HCT116 (cell line): ENCODE measurements around the gene NF2. TPM values are rescaled to one million over a fixed set of nuclear protein-coding genes. Genes with fewer than 3 reads are reported as not detected.

ENCODE experiments used
- ATAC-seq: fragments of 200-7000 bp; cut with Tn5 transposase; 2 replicates; pipeline ENCODE4 v1.9.1; 2020; ENCODE audit warnings: mild to moderate bottlenecking, moderate library complexity
- BruUV-seq: library from RNA; stranded (reverse); fragments of 400-500 nt; replicated peaks from 2 replicates; lab custom pipeline; 2021; lab: Mats Ljungman, UMichigan
- CTCF ChIA-PET: fragments of 300-600 bp; sonication (Branson Sonifier 250); formaldehyde crosslinking; loops from one replicate; lab custom pipeline; 2021; ENCODE audit warnings: antibody characterized with exemption; lab: Charles Lee
- POLR2A ChIA-PET: fragments of 300-600, 350-600 bp; sonication (Branson Sonifier 250); formaldehyde crosslinking; loops from one replicate; lab custom pipeline; 2021; ENCODE audit warnings: antibody characterized with exemption; lab: Charles Lee
- RAD21 ChIA-PET, 2 experiments: fragments of 300-600 bp; sonication (Branson Sonifier 250); formaldehyde crosslinking; loops; one replicate each; lab custom pipeline; 2023; ENCODE audit warnings: low total read pairs in 2 of 2; ENCODE audit not compliant: uncharacterized antibody in 2 of 2, unreplicated experiment in 2 of 2, low non-redundant PET in 1 of 2; lab: Charles Lee
- DNase-seq: peaks from one replicate; pipeline ENCODE4 v3.0.0-alpha.2; 2010; ENCODE audit warnings: low read depth, low spot score
- H2AFZ ChIP-seq: fragments of 200-600 bp; shearing (Covaris generic), sonication (generic); 2 replicates; pipeline ENCODE4 v1.6.1; 2017; ENCODE audit warnings: low read depth, mixed run types, mixed read lengths, antibody characterized with exemption, low read length; ENCODE audit not compliant: poor library complexity, severe bottlenecking
- H3K27ac ChIP-seq: 2 replicates; pipeline ENCODE4 v1.5.1; 2012; ENCODE audit warnings: low read depth, low read length
- H3K27me3 ChIP-seq: fragments of 200-600 bp; sonication (generic); 2 replicates; pipeline ENCODE4 v1.6.1; 2016; ENCODE audit warnings: mixed run types, low read length, mixed read lengths; ENCODE audit not compliant: insufficient read depth
- H3K36me3 ChIP-seq, 2 experiments: fragments of 200-500 bp in 1 of 2; fragments of 200-600 bp in 1 of 2; sonication (Bioruptor generic) in 1 of 2; sonication (generic) in 1 of 2; 2 replicates each; pipeline versions ENCODE4 v1.5.1 to v1.6.1; 2014 to 2016; ENCODE audit warnings: low read length in 2 of 2, inconsistent platforms in 1 of 2, mixed read lengths in 1 of 2, mixed run types in 1 of 2; ENCODE audit not compliant: insufficient read depth in 2 of 2, control insufficient read depth in 1 of 2
- H3K4me1 ChIP-seq, 2 experiments: fragments of 200-600 bp in 1 of 2; sonication (generic) in 1 of 2; 2 replicates each; pipeline versions ENCODE4 v1.5.1 to v1.6.1; 2012 to 2017; ENCODE audit warnings: low read length in 2 of 2, inconsistent platforms in 1 of 2, mild to moderate bottlenecking in 1 of 2, mixed read lengths in 1 of 2, mixed run types in 1 of 2, moderate library complexity in 1 of 2; ENCODE audit not compliant: insufficient read depth in 2 of 2, control insufficient read depth in 1 of 2
- H3K4me2 ChIP-seq: fragments of 200-600 bp; sonication (generic); 2 replicates; pipeline ENCODE4 v1.6.1; 2017; ENCODE audit warnings: mixed run types, low read length, mixed read lengths
- H3K4me3 ChIP-seq, 2 experiments: fragments of 200-600 bp in 1 of 2; sonication (generic) in 1 of 2; replicated peaks in 1 of 2; 2 replicates each; pipeline ENCODE4 v1.5.1; 2011 to 2016; ENCODE audit warnings: low read length in 2 of 2, control low read depth in 1 of 2, low read depth in 1 of 2, mild to moderate bottlenecking in 1 of 2, mixed read lengths in 1 of 2, mixed run types in 1 of 2
- H3K79me2 ChIP-seq: fragments of 200-600 bp; sonication (generic); 2 replicates; pipeline ENCODE4 v1.6.1; 2017; ENCODE audit warnings: mild to moderate bottlenecking, mixed run types, low read length, moderate library complexity, mixed read lengths; ENCODE audit not compliant: insufficient read depth
- H3K9ac ChIP-seq: fragments of 200-600 bp; sonication (generic); 2 replicates; pipeline ENCODE4 v1.6.1; 2016; ENCODE audit warnings: low read length, mixed read lengths
- H3K9me2 ChIP-seq: fragments of 200-600 bp; sonication (generic), shearing (Covaris generic); 2 replicates; pipeline ENCODE4 v1.6.1; 2017; ENCODE audit warnings: mixed run types, mild to moderate bottlenecking, moderate library complexity; ENCODE audit not compliant: insufficient read depth
- H3K9me3 ChIP-seq, 2 experiments: fragments of 200-500 bp in 1 of 2; fragments of 200-600 bp in 1 of 2; sonication (Bioruptor generic) in 1 of 2; sonication (generic) in 1 of 2; 2 replicates each; pipeline ENCODE4 v1.6.1; 2014 to 2017; ENCODE audit warnings: low read length in 2 of 2, mixed read lengths in 2 of 2, inconsistent platforms in 1 of 2, low read depth in 1 of 2, mild to moderate bottlenecking in 1 of 2, mixed run types in 1 of 2, moderate library complexity in 1 of 2; ENCODE audit not compliant: control insufficient read depth in 1 of 2, insufficient read depth in 1 of 2
- H4K20me1 ChIP-seq: fragments of 200-600 bp; sonication (generic), shearing (Covaris generic); 2 replicates; pipeline ENCODE4 v1.6.1; 2017; ENCODE audit warnings: mixed run types, mild to moderate bottlenecking, moderate library complexity; ENCODE audit not compliant: insufficient read depth
- EZH2phosphoT487 ChIP-seq: fragments of 200-600 bp; IDR thresholded peaks from 2 replicates; pipeline ENCODE4 v1.6.1; 2018; ENCODE audit warnings: antibody characterized with exemption, borderline replicate concordance
- POLR2AphosphoS5 ChIP-seq: IDR thresholded peaks from 2 replicates; pipeline ENCODE4 v1.6.1; 2011; ENCODE audit warnings: mild to moderate bottlenecking, low read depth, low read length, moderate library complexity
- SP1 ChIP-seq: IDR thresholded peaks from 2 replicates; pipeline ENCODE4 v1.6.1; 2012; ENCODE audit warnings: low read depth
- ZFX ChIP-seq: fragments of 450-650 bp; IDR thresholded peaks from 2 replicates; pipeline ENCODE4 v1.6.1; 2017
- intact Hi-C: fragments of 100-400 bp; cut with micrococcal nuclease; formaldehyde crosslinking; loops from 2 replicates; pipeline ENCODE4 v1.10.0; 2022
- total RNA-seq: library from RNA; stranded (reverse); gene quantifications from one replicate; pipeline ENCODE4 v1.2.1, GENCODE V29; 2021; ENCODE audit not compliant: unreplicated experiment

The NF2 gene
- total RNA-seq, 1 experiment from 2014 or later = 70.2 TPM

GRCh38 chr22:29747832-29748231 lies 144.4 kb downstream of the NF2 start:
- Histone ChIP-seq H3K4me1 (peaks cover 2 to 16% of the 10 kb centered on the region in 2 experiments; a peak in 2 of 4 replicates), H3K4me2 (no peak overlapping the region), H3K9ac (no peak overlapping the region), H4K20me1 (no peaks in the 10 kb centered on the region), H3K27ac (no peak overlapping the region), H3K9me3 (no peaks in the 10 kb centered on the region), H3K36me3 (no peaks in the 10 kb centered on the region; a peak in 1 of 4 replicates), H3K4me3 (no peak overlapping the region), H3K79me2 (no peaks in the 10 kb centered on the region), H3K27me3 (no peaks in the 10 kb centered on the region), H2AFZ (no peak overlapping the region), H3K9me2 (no peaks in the 10 kb centered on the region)
- no peak for ATAC-seq
- no peak for DNase-seq
- ChIA-PET POLR2A (no interaction called here), CTCF (no interaction called here), RAD21 (no interaction called here)
- BruUV-seq = no TSS peak
- intact Hi-C loops = no loop called here
- TF ChIP-seq ZFX (no peak), SP1 (no peak), POLR2AphosphoS5 (no peak), EZH2phosphoT487 (no peak)

Other genes with a start within 250 kb of the NF2 start
- 60.4 TPM for gene AP1B1, start 215.1 kb upstream of the NF2 start, total RNA-seq
- not detected for gene RFPL1, start 165.1 kb upstream of the NF2 start, total RNA-seq
- not detected for gene NEFH, start 123.4 kb upstream of the NF2 start, total RNA-seq
- 80.6 TPM for gene THOC5, start 49.9 kb upstream of the NF2 start, total RNA-seq
- 101 TPM for gene NIPSNAP1, start 22.5 kb upstream of the NF2 start, total RNA-seq
- not detected for gene CABP7, start 116.4 kb downstream of the NF2 start, total RNA-seq
- 16.0 TPM for gene ZMAT5, start 163.4 kb downstream of the NF2 start, total RNA-seq
- 119 TPM for gene UQCR10, start 163.7 kb downstream of the NF2 start, total RNA-seq
- gene ASCC2, start 234.6 kb downstream of the NF2 start, total RNA-seq = 68.6 TPM